Fibroblast of lung (primary cell): Measurements from ENCODE around the gene KRTAP4-1. TPM values are rescaled to one million over a fixed set of nuclear protein-coding genes. Genes with fewer than 3 reads are reported as not detected.
"Not testable (repeated sequence)": the region's sequence is repeated elsewhere in the genome, so short reads cannot be mapped to it uniquely, and the experiment has no call there.

Source experiments
- DNase-seq, 2 donors: peaks; one replicate each; pipeline versions ENCODE4 v3.0.0 to v3.0.0-alpha.2; 2010; ENCODE audit warnings: low read depth in 2 of 2
- H2AFZ ChIP-seq: 2 replicates; pipeline ENCODE4 v1.5.1; 2012; ENCODE audit warnings: low read length, control low read depth, inconsistent platforms
- H3K27ac ChIP-seq: 2 replicates; pipeline ENCODE4 v1.5.1; 2011; ENCODE audit warnings: low read length, control low read depth; ENCODE audit not compliant: insufficient read depth
- H3K27me3 ChIP-seq: 2 replicates; pipeline ENCODE4 v1.5.1; 2011; ENCODE audit warnings: mild to moderate bottlenecking, low read length; ENCODE audit not compliant: control insufficient read depth, insufficient read depth
- H3K36me3 ChIP-seq: 2 replicates; pipeline ENCODE4 v1.5.1; 2011; ENCODE audit warnings: low read length; ENCODE audit not compliant: control insufficient read depth, insufficient read depth
- H3K4me1 ChIP-seq: 2 replicates; pipeline ENCODE4 v1.5.1; 2011; ENCODE audit warnings: low read length; ENCODE audit not compliant: control insufficient read depth, insufficient read depth; ENCODE audit errors: extremely low read depth
- H3K4me2 ChIP-seq: 2 replicates; pipeline ENCODE4 v1.5.1; 2011; ENCODE audit warnings: low read length, control low read depth; ENCODE audit not compliant: insufficient read depth; ENCODE audit errors: extremely low read depth
- H3K4me3 ChIP-seq, 4 experiments: fragments of 200-600 bp in 1 of 4; sonication (generic) in 1 of 4; replicated peaks in 1 of 4; 2 replicates each; pipeline ENCODE4 v1.5.1; 2011 to 2016; ENCODE audit warnings: low read length in 4 of 4, low read depth in 3 of 4, mild to moderate bottlenecking in 3 of 4, control low read depth in 2 of 4, inconsistent platforms in 1 of 4, mixed read lengths in 1 of 4; ENCODE audit not compliant: insufficient read depth in 1 of 4; ENCODE audit errors: control extremely low read depth in 1 of 4
- H3K79me2 ChIP-seq: 2 replicates; pipeline ENCODE4 v1.5.1; 2012; ENCODE audit warnings: mild to moderate bottlenecking, low read length, inconsistent platforms; ENCODE audit not compliant: control insufficient read depth, insufficient read depth
- H3K9ac ChIP-seq: 2 replicates; pipeline ENCODE4 v1.5.1; 2011; ENCODE audit warnings: mild to moderate bottlenecking, low read length, control low read depth; ENCODE audit not compliant: insufficient read depth
- H3K9me3 ChIP-seq: 2 replicates; pipeline ENCODE4 v1.5.1; 2012; ENCODE audit warnings: low read depth, low read length; ENCODE audit not compliant: control insufficient read depth, insufficient read depth
- H4K20me1 ChIP-seq: 2 replicates; pipeline ENCODE4 v1.5.1; 2011; ENCODE audit warnings: low read length; ENCODE audit not compliant: control insufficient read depth, insufficient read depth; ENCODE audit errors: extremely low read depth
- EZH2 ChIP-seq: IDR thresholded peaks from 2 replicates; pipeline ENCODE4 v1.5.1; 2012; ENCODE audit warnings: low read length, control low read depth, mild to moderate bottlenecking; ENCODE audit errors: missing control alignments
- polyA plus RNA-seq, 2 donors: library from polyadenylated mRNA; depleted of rRNA in 1 of 2; stranded (reverse) in 1 of 2; unstranded in 1 of 2; fragments of >200 nt; gene quantifications; 2 replicates each; pipeline ENCODE4 v1.2.1, GENCODE V29; 2011 to 2012; ENCODE audit warnings: missing spikeins in 1 of 2
- total RNA-seq: library from RNA; depleted of rRNA; stranded (reverse); fragments of >200 nt; gene quantifications from 2 replicates; pipeline ENCODE4 v1.2.1, GENCODE V29; 2014
- TF ChIP-seq, protein P1 (sequence below), 2 donors: IDR thresholded peaks in 1 of 2; conservative IDR thresholded peaks in 1 of 2; 1 replicate in 1 of 2; 2 replicates in 1 of 2; pipeline ENCODE4 v1.5.1; 2011 to 2012; ENCODE audit warnings: low read length in 2 of 2, control low read depth in 1 of 2, inconsistent platforms in 1 of 2, low read depth in 1 of 2, mild to moderate bottlenecking in 1 of 2

Gene KRTAP4-1
- total and polyA plus RNA-seq, 2 donors (not counting 1 experiment from before 2014, with no cell fraction given), result not detected

DNA sequence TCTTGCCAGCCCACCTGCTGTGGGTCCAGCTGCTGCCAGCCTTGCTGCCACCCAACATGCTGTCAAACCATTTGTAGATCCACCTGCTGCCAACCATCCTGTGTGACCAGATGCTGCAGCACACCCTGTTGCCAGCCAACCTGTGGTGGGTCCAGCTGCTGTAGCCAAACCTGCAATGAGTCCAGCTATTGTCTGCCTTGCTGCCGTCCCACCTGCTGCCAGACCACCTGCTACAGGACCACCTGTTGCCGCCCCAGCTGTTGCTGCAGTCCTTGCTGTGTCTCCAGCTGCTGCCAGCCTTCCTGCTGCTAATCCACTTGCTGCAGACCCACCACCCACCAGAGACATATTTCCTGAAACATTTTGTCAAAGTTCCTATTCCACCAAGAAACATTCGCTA lies 5.6 kb upstream of the KRTAP4-1 start:
- Histone ChIP-seq H3K4me2 (no peak overlapping the region), H3K27me3 (peaks cover 6% of the 10 kb centered on the region), H3K36me3 (no peaks in the 10 kb centered on the region), H3K79me2 (no peaks in the 10 kb centered on the region), H3K27ac (no peak overlapping the region), H3K4me1 (no peaks in the 10 kb centered on the region), H3K9me3 (no peaks in the 10 kb centered on the region), H2AFZ (no peak overlapping the region), H3K9ac (no peak overlapping the region), H4K20me1 (no peaks in the 10 kb centered on the region), H3K4me3 (no peak overlapping the region)
- no peak for DNase-seq
- TF ChIP-seq, protein P1, sequence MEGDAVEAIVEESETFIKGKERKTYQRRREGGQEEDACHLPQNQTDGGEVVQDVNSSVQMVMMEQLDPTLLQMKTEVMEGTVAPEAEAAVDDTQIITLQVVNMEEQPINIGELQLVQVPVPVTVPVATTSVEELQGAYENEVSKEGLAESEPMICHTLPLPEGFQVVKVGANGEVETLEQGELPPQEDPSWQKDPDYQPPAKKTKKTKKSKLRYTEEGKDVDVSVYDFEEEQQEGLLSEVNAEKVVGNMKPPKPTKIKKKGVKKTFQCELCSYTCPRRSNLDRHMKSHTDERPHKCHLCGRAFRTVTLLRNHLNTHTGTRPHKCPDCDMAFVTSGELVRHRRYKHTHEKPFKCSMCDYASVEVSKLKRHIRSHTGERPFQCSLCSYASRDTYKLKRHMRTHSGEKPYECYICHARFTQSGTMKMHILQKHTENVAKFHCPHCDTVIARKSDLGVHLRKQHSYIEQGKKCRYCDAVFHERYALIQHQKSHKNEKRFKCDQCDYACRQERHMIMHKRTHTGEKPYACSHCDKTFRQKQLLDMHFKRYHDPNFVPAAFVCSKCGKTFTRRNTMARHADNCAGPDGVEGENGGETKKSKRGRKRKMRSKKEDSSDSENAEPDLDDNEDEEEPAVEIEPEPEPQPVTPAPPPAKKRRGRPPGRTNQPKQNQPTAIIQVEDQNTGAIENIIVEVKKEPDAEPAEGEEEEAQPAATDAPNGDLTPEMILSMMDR (conservative IDR thresholded peaks at IDR 0.05 in 1 of 2, IDR thresholded peaks at IDR 0.05 in 1 of 2; ENCODE audit: low read depth in 1 of 2, low read length in 2 of 2), result no peak
- no peak for TF ChIP-seq EZH2

DNA sequence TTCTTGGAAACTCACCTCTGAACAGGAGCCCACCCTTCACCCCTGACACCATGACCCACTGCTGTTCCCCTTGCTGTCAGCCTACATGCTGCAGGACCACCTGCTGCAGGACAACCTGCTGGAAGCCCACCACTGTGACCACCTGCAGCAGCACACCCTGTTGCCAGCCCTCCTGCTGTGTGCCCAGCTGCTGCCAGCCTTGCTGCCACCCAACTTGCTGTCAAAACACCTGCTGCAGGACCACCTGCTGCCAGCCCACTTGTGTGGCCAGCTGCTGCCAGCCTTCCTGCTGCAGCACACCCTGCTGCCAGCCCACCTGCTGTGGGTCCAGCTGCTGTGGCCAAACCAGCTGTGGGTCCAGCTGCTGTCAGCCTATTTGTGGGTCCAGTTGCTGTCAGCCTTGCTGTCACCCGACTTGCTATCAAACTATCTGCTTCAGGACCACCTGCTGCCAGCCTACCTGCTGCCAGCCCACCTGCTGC lies 5.2 kb upstream of the KRTAP4-1 start, which contains the start of gene KRTAP9-1:
KRTAP9-1 (plus strand) TSS at position 51 of the 482 bp plus-strand sequence; CDS start at position 51, 0 bp downstream.
- not testable (repeated sequence) for H3K4me1 ChIP-seq, H3K79me2 ChIP-seq, H4K20me1 ChIP-seq, H2AFZ ChIP-seq, H3K4me3 ChIP-seq, H3K36me3 ChIP-seq, H3K9ac ChIP-seq, H3K9me3 ChIP-seq, H3K27me3 ChIP-seq, H3K27ac ChIP-seq, DNase-seq, H3K4me2 ChIP-seq

DNA sequence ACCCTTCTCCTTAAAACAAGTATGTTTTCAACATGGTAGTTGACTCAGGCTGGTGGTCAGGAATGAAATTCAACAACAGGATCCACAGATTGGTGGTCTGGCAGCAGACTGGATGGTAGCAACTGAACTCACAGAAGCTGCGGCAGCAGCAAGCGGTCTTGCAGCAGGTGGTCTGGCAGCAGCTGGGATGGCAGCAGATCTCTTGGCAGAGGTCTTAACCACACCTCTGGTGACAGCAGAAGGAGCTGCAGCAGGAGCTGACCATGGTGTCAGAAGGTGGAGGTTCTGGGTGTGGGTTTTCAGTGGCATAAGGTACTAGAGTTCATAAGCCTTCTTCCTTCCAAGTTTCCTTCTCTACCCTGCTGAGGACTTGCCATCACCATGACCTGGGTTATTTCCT lies 2.2 kb upstream of the KRTAP4-1 start:
- no peak for TF ChIP-seq EZH2
- TF ChIP-seq, protein P1 (conservative IDR thresholded peaks at IDR 0.05 in 1 of 2, IDR thresholded peaks at IDR 0.05 in 1 of 2; ENCODE audit: low read depth in 1 of 2, low read length in 2 of 2), result no peak

More for the DNA sequence above, 2.2 kb upstream of the KRTAP4-1 start:
- Histone ChIP-seq H3K4me2 (no peak overlapping the region), H2AFZ (no peak overlapping the region), H4K20me1 (no peaks in the 10 kb centered on the region), H3K9me3 (no peaks in the 10 kb centered on the region), H3K36me3 (no peaks in the 10 kb centered on the region), H3K4me1 (no peaks in the 10 kb centered on the region), H3K79me2 (no peaks in the 10 kb centered on the region), H3K27me3 (peaks cover 6% of the 10 kb centered on the region), H3K27ac (no peak overlapping the region), H3K9ac (no peak overlapping the region), H3K4me3 (no peak overlapping the region)
- no peak for DNase-seq
